Endothelial cell (in vitro differentiated cells): Measurements from ENCODE around the gene STX16. TPM values are rescaled to one million over a fixed set of nuclear protein-coding genes. Genes with fewer than 3 reads are reported as not detected.

ENCODE experiments used
- DNase-seq: peaks from one replicate; pipeline ENCODE4 v3.0.0; 2021; ENCODE audit warnings: low spot score
- H3K27ac Mint-ChIP-seq: one replicate; pipeline ENCODE4 v1.8.0; 2021; ENCODE audit warnings: mixed read lengths, inconsistent platforms; ENCODE audit not compliant: unreplicated experiment
- H3K27me3 Mint-ChIP-seq: one replicate; pipeline ENCODE4 v1.8.0; 2021; ENCODE audit warnings: mild to moderate bottlenecking, moderate library complexity, mixed read lengths, inconsistent platforms; ENCODE audit not compliant: unreplicated experiment
- H3K36me3 Mint-ChIP-seq: one replicate; pipeline ENCODE4 v1.8.0; 2021; ENCODE audit warnings: mild to moderate bottlenecking, low read depth, mixed read lengths, inconsistent platforms; ENCODE audit not compliant: unreplicated experiment
- H3K4me1 Mint-ChIP-seq: one replicate; pipeline ENCODE4 v1.8.0; 2021; ENCODE audit warnings: mild to moderate bottlenecking, mixed read lengths, inconsistent platforms; ENCODE audit not compliant: unreplicated experiment
- H3K4me3 Mint-ChIP-seq: one replicate; pipeline ENCODE4 v1.8.0; 2021; ENCODE audit warnings: mild to moderate bottlenecking, mixed read lengths, inconsistent platforms; ENCODE audit not compliant: unreplicated experiment
- H3K9me3 Mint-ChIP-seq: one replicate; pipeline ENCODE4 v1.8.0; 2021; ENCODE audit warnings: mixed read lengths, inconsistent platforms; ENCODE audit not compliant: unreplicated experiment
- CTCF ChIP-seq: fragments of 200-600 bp; sonication (generic); IDR thresholded peaks from one replicate; pipeline ENCODE4 v1.5.0; 2021; ENCODE audit warnings: antibody characterized with exemption; ENCODE audit not compliant: unreplicated experiment
- total RNA-seq: library from RNA; stranded (reverse); fragmentation: NEBNext Ultra II Directional; extraction: Animal tissue kit (Norgen Biotek cat#: 25700); gene quantifications from one replicate; pipeline ENCODE4 v1.2.1, GENCODE V29; 2021; ENCODE audit not compliant: unreplicated experiment

The STX16 gene
- total RNA-seq, 1 donor from 2014 or later: 77.9 TPM

GRCh38 chr20:58626051-58626450 lies 25.0 kb upstream of the STX16 start:
- H3K9me3 Mint-ChIP-seq: no peaks in the 10 kb centered on the region
- DNase-seq: no peak
- H3K4me1 Mint-ChIP-seq: no peaks in the 10 kb centered on the region
- H3K27me3 Mint-ChIP-seq: peaks cover 11% of the 10 kb centered on the region
- no peak overlapping the region for H3K27ac Mint-ChIP-seq
- no peak for TF ChIP-seq CTCF
- no peak overlapping the region for H3K4me3 Mint-ChIP-seq
- H3K36me3 Mint-ChIP-seq: peaks cover 2% of the 10 kb centered on the region

GRCh38 chr20:58627212-58628072 lies 23.6 kb upstream of the STX16 start:
- H3K27me3 Mint-ChIP-seq: peaks cover 11% of the 10 kb centered on the region
- no peak overlapping the region for H3K27ac Mint-ChIP-seq
- H3K4me3 Mint-ChIP-seq: no peak overlapping the region
- H3K36me3 Mint-ChIP-seq: no peaks in the 10 kb centered on the region
- no peaks in the 10 kb centered on the region for H3K4me1 Mint-ChIP-seq
- no peak for TF ChIP-seq CTCF
- DNase-seq: no peak
- no peaks in the 10 kb centered on the region for H3K9me3 Mint-ChIP-seq

GRCh38 chr20:58628491-58629214 lies 22.4 kb upstream of the STX16 start:
- no peak for DNase-seq
- TF ChIP-seq CTCF: no peak
- Mint-ChIP-seq H3K27me3 (peaks cover 13% of the 10 kb centered on the region), H3K27ac (no peak overlapping the region), H3K4me3 (no peak overlapping the region), H3K4me1 (no peaks in the 10 kb centered on the region), H3K9me3 (no peaks in the 10 kb centered on the region), H3K36me3 (no peaks in the 10 kb centered on the region)

- no peak overlapping the region for H3K27ac Mint-ChIP-seq
- H3K4me3 Mint-ChIP-seq: no peak overlapping the region
- no peaks in the 10 kb centered on the region for H3K9me3 Mint-ChIP-seq
- H3K27me3 Mint-ChIP-seq: peaks cover 13% of the 10 kb centered on the region
- DNase-seq: no peak
- no peak for TF ChIP-seq CTCF
- no peaks in the 10 kb centered on the region for H3K36me3 Mint-ChIP-seq
- H3K4me1 Mint-ChIP-seq: no peaks in the 10 kb centered on the region
Observed at GRCh38 chr20:58629215-58629580, 21.9 kb upstream of the STX16 start.

GRCh38 chr20:58630063-58630462 lies 21.0 kb upstream of the STX16 start:
- DNase-seq: no peak

More at GRCh38 chr20:58630063-58630462, 21.0 kb upstream of the STX16 start:
- Mint-ChIP-seq H3K27ac (no peak overlapping the region), H3K36me3 (no peaks in the 10 kb centered on the region), H3K4me3 (no peak overlapping the region), H3K4me1 (no peaks in the 10 kb centered on the region), H3K9me3 (no peaks in the 10 kb centered on the region), H3K27me3 (peaks cover 13% of the 10 kb centered on the region)
- TF ChIP-seq CTCF: no peak
